SU-DHL-6 (cell line): ENCODE data around the gene QKI.

Source experiments
- H2AFZ ChIP-seq: fragments of 200-600 bp; sonication (generic); 2 replicates; pipeline ENCODE4 v1.6.1; 2014; ENCODE audit warnings: low read depth, mild to moderate bottlenecking, moderate library complexity, mixed read lengths, antibody characterized with exemption, low read length; ENCODE audit not compliant: severe bottlenecking
- H3F3A ChIP-seq: fragments of 200-600 bp; shearing (Covaris generic); 2 replicates; pipeline ENCODE4 v1.6.0; 2016; ENCODE audit warnings: antibody characterized with exemption, mild to moderate bottlenecking; ENCODE audit not compliant: insufficient read depth
- H3K27ac ChIP-seq: fragments of 200-600 bp; sonication (generic); 2 replicates; pipeline ENCODE4 v1.5.1; 2016; ENCODE audit warnings: low read depth, mild to moderate bottlenecking, low read length, moderate library complexity, mixed read lengths
- H3K27me3 ChIP-seq: fragments of 200-600 bp; sonication (generic), shearing (Covaris generic); 2 replicates; pipeline ENCODE4 v1.6.0; 2014; ENCODE audit warnings: mild to moderate bottlenecking, low read length
- H3K36me3 ChIP-seq: fragments of 200-600 bp; sonication (generic); 2 replicates; pipeline ENCODE4 v1.6.1; 2014; ENCODE audit warnings: mild to moderate bottlenecking, low read length, mixed read lengths
- H3K4me2 ChIP-seq: fragments of 300-600, 200-600 bp; shearing (Covaris generic), sonication (generic); 2 replicates; pipeline ENCODE4 v1.6.0; 2014; ENCODE audit warnings: low read length, low read depth, mild to moderate bottlenecking; ENCODE audit not compliant: poor library complexity, severe bottlenecking
- H3K4me3 ChIP-seq: fragments of 200-600 bp; sonication (generic); 2 replicates; pipeline ENCODE4 v1.5.1; 2014; ENCODE audit warnings: antibody characterized with exemption, low read length, mild to moderate bottlenecking, mixed read lengths; ENCODE audit not compliant: insufficient read depth, poor library complexity, severe bottlenecking
- H3K79me2 ChIP-seq: fragments of 200-600 bp; sonication (generic); 2 replicates; pipeline ENCODE4 v1.6.1; 2014; ENCODE audit warnings: mild to moderate bottlenecking, low read length, moderate library complexity; ENCODE audit not compliant: insufficient read depth
- H3K9ac ChIP-seq: fragments of 200-600 bp; sonication (generic); 2 replicates; pipeline ENCODE4 v1.7.0; 2014; ENCODE audit warnings: mild to moderate bottlenecking, low read length
- H3K9me2 ChIP-seq: fragments of 200-600 bp; sonication (generic); replicated peaks from 2 replicates; pipeline ENCODE4 v1.6.1; 2014; ENCODE audit warnings: low read length; ENCODE audit not compliant: insufficient read depth
- H3K9me3 ChIP-seq: fragments of 200-600 bp; sonication (generic); 2 replicates; pipeline ENCODE4 v1.6.1; 2014; ENCODE audit warnings: low read length, mixed read lengths; ENCODE audit not compliant: insufficient read depth
- H4K20me1 ChIP-seq: fragments of 200-600 bp; sonication (generic); 2 replicates; pipeline ENCODE4 v1.6.1; 2014; ENCODE audit warnings: low read depth, mild to moderate bottlenecking, antibody characterized with exemption, low read length, moderate library complexity, mixed read lengths
- CTCF ChIP-seq: fragments of 200-600 bp; sonication (generic); IDR thresholded peaks from one replicate; pipeline ENCODE4 v1.5.1; 2017; ENCODE audit warnings: antibody characterized with exemption, mild to moderate bottlenecking, low read length, moderate library complexity; ENCODE audit not compliant: insufficient read depth, poor library complexity, severe bottlenecking
- EZH2phosphoT487 ChIP-seq: fragments of 200-600 bp; sonication (generic), shearing (Covaris generic); conservative IDR thresholded peaks from 2 replicates; pipeline ENCODE4 v1.6.1; 2018; ENCODE audit warnings: mild to moderate bottlenecking, antibody characterized with exemption, low read length, moderate library complexity, mixed read lengths

Gene QKI

GRCh38 chr6:163548624-163549023, 134.1 kb downstream of the QKI start:
- Histone ChIP-seq H3F3A (no peaks in the 10 kb centered on the region), H3K36me3 (no peaks in the 10 kb centered on the region), H3K9me2 (no peaks in the 10 kb centered on the region), H3K9me3 (no peaks in the 10 kb centered on the region), H3K27me3 (no peaks in the 10 kb centered on the region), H3K79me2 (no peaks in the 10 kb centered on the region; the same call in 1 of the 2 replicates), H4K20me1 (no peaks in the 10 kb centered on the region), H3K4me2 (no peak overlapping the region), H2AFZ (no peak overlapping the region), H3K27ac (no peak overlapping the region), H3K9ac (no peak overlapping the region), H3K4me3 (no peak overlapping the region)
- TF ChIP-seq CTCF, result no peak
- TF ChIP-seq EZH2phosphoT487, result no peak

GRCh38 chr6:163554032-163554431, 139.5 kb downstream of the QKI start:
- no peak overlapping the region for H3K9ac ChIP-seq
- no peaks in the 10 kb centered on the region for H3F3A ChIP-seq
- no peaks in the 10 kb centered on the region for H3K9me3 ChIP-seq
- H2AFZ ChIP-seq, result no peak overlapping the region
- no peak overlapping the region for H3K4me2 ChIP-seq
- H3K9me2 ChIP-seq, result no peaks in the 10 kb centered on the region
- H3K79me2 ChIP-seq, result no peaks in the 10 kb centered on the region
- H3K27ac ChIP-seq, result no peak overlapping the region
- H3K27me3 ChIP-seq, result no peaks in the 10 kb centered on the region
- H4K20me1 ChIP-seq, result no peaks in the 10 kb centered on the region
- H3K4me3 ChIP-seq, result no peak overlapping the region
- no peaks in the 10 kb centered on the region for H3K36me3 ChIP-seq
- no peak for TF ChIP-seq CTCF
- TF ChIP-seq EZH2phosphoT487, result no peak

- H3K36me3 ChIP-seq, result no peaks in the 10 kb centered on the region
- H3K9me3 ChIP-seq, result no peaks in the 10 kb centered on the region
- no peak overlapping the region for H3K4me2 ChIP-seq
- H3K9ac ChIP-seq, result no peak overlapping the region
- H3K79me2 ChIP-seq, result no peaks in the 10 kb centered on the region
- no peaks in the 10 kb centered on the region for H4K20me1 ChIP-seq
- H3K27me3 ChIP-seq, result no peaks in the 10 kb centered on the region
- H2AFZ ChIP-seq, result no peak overlapping the region
- no peaks in the 10 kb centered on the region for H3F3A ChIP-seq
- TF ChIP-seq EZH2phosphoT487 (no peak), CTCF (peak; percentile 48)
- H3K9me2 ChIP-seq, result no peaks in the 10 kb centered on the region
- no peak overlapping the region for H3K4me3 ChIP-seq
- H3K27ac ChIP-seq, result no peak overlapping the region
Observed at GRCh38 chr6:163554663-163555062, 140.1 kb downstream of the QKI start.
